Right forelimb (tissue), 1 donor: ENCODE data around the gene ATP5PO.
"Not testable (repeated sequence)": the region's sequence is repeated elsewhere in the genome, so short reads cannot be mapped to it uniquely, and the experiment has no call there.

Source experiments
- DNase-seq: peaks from one replicate; pipeline ENCODE4 v3.0.0-alpha.2; 2018

ATP5PO gene

GRCh38 chr21:33865996-33866575 is 49.5 kb downstream of the ATP5PO start:
- DNase-seq: no peak

GRCh38 chr21:33865176-33865575 is 50.4 kb downstream of the ATP5PO start:
- no peak for DNase-seq

- no peak for DNase-seq
These were observed 51.5 kb downstream of the ATP5PO start for GRCh38 chr21:33864150-33864549.

- not testable (repeated sequence) for DNase-seq
These were observed 52.4 kb downstream of the ATP5PO start for GRCh38 chr21:33863191-33863590.

GRCh38 chr21:33861125-33861524 is 54.5 kb downstream of the ATP5PO start:
- DNase-seq: no peak

- DNase-seq: no peak
These were observed 55.2 kb downstream of the ATP5PO start for GRCh38 chr21:33860332-33860879.

- DNase-seq: no peak
These were observed 56.1 kb downstream of the ATP5PO start for GRCh38 chr21:33859373-33860102.

GRCh38 chr21:33858667-33859372 is 56.8 kb downstream of the ATP5PO start:
- DNase-seq: no peak

- DNase-seq: no peak
These were observed 57.5 kb downstream of the ATP5PO start for GRCh38 chr21:33857846-33858666.

- no peak for DNase-seq
These were observed 58.6 kb downstream of the ATP5PO start for GRCh38 chr21:33856893-33857527.

- no peak for DNase-seq
These were observed 60.4 kb downstream of the ATP5PO start for GRCh38 chr21:33855190-33855589.

- DNase-seq: no peak
These were observed 61.0 kb downstream of the ATP5PO start for GRCh38 chr21:33854604-33855003.
